ENCODE measurements around the gene AMPD1. TPM values are rescaled to one million over a fixed set of nuclear protein-coding genes. Genes with fewer than 3 reads are reported as not detected.

The AMPD1 gene
- total RNA-seq, 1 donor from 2014 or later = not detected

GRCh38 chr1:114651893-114652292 lies 43.5 kb downstream of the AMPD1 start:
- Mint-ChIP-seq H3K27me3 (ENCODE audit: unreplicated experiment) (peaks cover 7% of the 10 kb centered on the region), H3K9me3 (ENCODE audit: unreplicated experiment) (no peaks in the 10 kb centered on the region), H3K27ac (ENCODE audit: unreplicated experiment) (no peak overlapping the region), H3K36me3 (ENCODE audit: unreplicated experiment) (no peaks in the 10 kb centered on the region), H3K4me3 (ENCODE audit: unreplicated experiment) (no peak overlapping the region), H3K4me1 (ENCODE audit: unreplicated experiment) (no peaks in the 10 kb centered on the region)
- DNase-seq (ENCODE audit: extremely low spot score, unreplicated experiment) = no peak
- no peak for TF ChIP-seq CTCF (IDR thresholded peaks at IDR 0.05)

- no peaks in the 10 kb centered on the region for H3K4me1 Mint-ChIP-seq (ENCODE audit: unreplicated experiment)
- no peak overlapping the region for H3K27ac Mint-ChIP-seq (ENCODE audit: unreplicated experiment)
- H3K27me3 Mint-ChIP-seq (ENCODE audit: unreplicated experiment) = peaks cover 12% of the 10 kb centered on the region
- TF ChIP-seq CTCF (IDR thresholded peaks at IDR 0.05) = no peak
- no peaks in the 10 kb centered on the region for H3K9me3 Mint-ChIP-seq (ENCODE audit: unreplicated experiment)
- no peak for DNase-seq (ENCODE audit: extremely low spot score, unreplicated experiment)
- H3K36me3 Mint-ChIP-seq (ENCODE audit: unreplicated experiment) = no peaks in the 10 kb centered on the region
- no peak overlapping the region for H3K4me3 Mint-ChIP-seq (ENCODE audit: unreplicated experiment)
Measured at GRCh38 chr1:114648503-114648902, 46.8 kb downstream of the AMPD1 start.

GRCh38 chr1:114641377-114641776 lies 54.0 kb downstream of the AMPD1 start:
- TF ChIP-seq CTCF (IDR thresholded peaks at IDR 0.05) = no peak
- Mint-ChIP-seq H3K4me3 (ENCODE audit: unreplicated experiment) (no peak overlapping the region), H3K27ac (ENCODE audit: unreplicated experiment) (no peak overlapping the region), H3K9me3 (ENCODE audit: unreplicated experiment) (no peaks in the 10 kb centered on the region), H3K27me3 (ENCODE audit: unreplicated experiment) (peaks cover 53% of the 10 kb centered on the region), H3K4me1 (ENCODE audit: unreplicated experiment) (no peaks in the 10 kb centered on the region), H3K36me3 (ENCODE audit: unreplicated experiment) (no peaks in the 10 kb centered on the region)
- no peak for DNase-seq (ENCODE audit: extremely low spot score, unreplicated experiment)

GRCh38 chr1:114638910-114639309 lies 56.4 kb downstream of the AMPD1 start:
- no peaks in the 10 kb centered on the region for H3K9me3 Mint-ChIP-seq (ENCODE audit: unreplicated experiment)
- H3K36me3 Mint-ChIP-seq (ENCODE audit: unreplicated experiment) = no peaks in the 10 kb centered on the region
- peaks cover 51% of the 10 kb centered on the region for H3K27me3 Mint-ChIP-seq (ENCODE audit: unreplicated experiment)
- no peak for DNase-seq (ENCODE audit: extremely low spot score, unreplicated experiment)
- H3K4me1 Mint-ChIP-seq (ENCODE audit: unreplicated experiment) = no peaks in the 10 kb centered on the region
- no peak overlapping the region for H3K4me3 Mint-ChIP-seq (ENCODE audit: unreplicated experiment)
- no peak for TF ChIP-seq CTCF (IDR thresholded peaks at IDR 0.05)
- no peak overlapping the region for H3K27ac Mint-ChIP-seq (ENCODE audit: unreplicated experiment)

GRCh38 chr1:114632427-114632826 lies 62.9 kb downstream of the AMPD1 start:
- H3K27me3 Mint-ChIP-seq (ENCODE audit: unreplicated experiment) = peaks cover 23% of the 10 kb centered on the region
- no peak for TF ChIP-seq CTCF (IDR thresholded peaks at IDR 0.05)
- DNase-seq (ENCODE audit: extremely low spot score, unreplicated experiment) = no peak
- H3K4me3 Mint-ChIP-seq (ENCODE audit: unreplicated experiment) = no peak overlapping the region
- H3K27ac Mint-ChIP-seq (ENCODE audit: unreplicated experiment) = no peak overlapping the region
- H3K9me3 Mint-ChIP-seq (ENCODE audit: unreplicated experiment) = no peaks in the 10 kb centered on the region
- H3K4me1 Mint-ChIP-seq (ENCODE audit: unreplicated experiment) = peaks cover 4% of the 10 kb centered on the region
- peaks cover 7% of the 10 kb centered on the region for H3K36me3 Mint-ChIP-seq (ENCODE audit: unreplicated experiment)
